Ectodermal cell (in vitro differentiated cells): ENCODE measurements around the gene LRMDA.

Experiments
- H3K27ac ChIP-seq: 2 replicates; pipeline ENCODE4 v1.7.0; 2013; ENCODE audit warnings: mild to moderate bottlenecking, low read depth, low read length; ENCODE audit not compliant: insufficient read depth, poor library complexity, severe bottlenecking
- H3K27me3 ChIP-seq: 2 replicates; pipeline ENCODE4 v1.7.0; 2013; ENCODE audit warnings: mild to moderate bottlenecking, low read length; ENCODE audit not compliant: insufficient read depth, control insufficient read depth, poor library complexity, severe bottlenecking
- H3K36me3 ChIP-seq: one replicate; pipeline ENCODE4 v1.7.0; 2013; ENCODE audit warnings: low read length; ENCODE audit not compliant: control insufficient read depth, insufficient read depth
- H3K4me1 ChIP-seq: one replicate; pipeline ENCODE4 v1.7.0; 2013; ENCODE audit warnings: low read length; ENCODE audit not compliant: control insufficient read depth, insufficient read depth
- H3K4me3 ChIP-seq: 2 replicates; pipeline ENCODE4 v1.7.0; 2013; ENCODE audit warnings: low read depth, low read length, control low read depth; ENCODE audit not compliant: insufficient read depth
- H3K9me3 ChIP-seq: 2 replicates; pipeline ENCODE4 v1.7.0; 2013; ENCODE audit warnings: mild to moderate bottlenecking, low read length, moderate library complexity; ENCODE audit not compliant: control insufficient read depth
- WGBS, 2 experiments: methylation state at CpG; one replicate each; pipeline ENCODE4 v1.1.7; 2013; ENCODE audit warnings: missing lambda C conversion rate in 2 of 2; 5-methylcytosine and 5-hydroxymethylcytosine counted together

The LRMDA gene

GRCh38 chr10:75883081-75884072, 452.0 kb downstream of the LRMDA start:
- Histone ChIP-seq H3K27ac (no peak overlapping the region), H3K4me1 (no peaks in the 10 kb centered on the region), H3K9me3 (no peaks in the 10 kb centered on the region), H3K36me3 (no peaks in the 10 kb centered on the region), H3K4me3 (no peak overlapping the region), H3K27me3 (no peaks in the 10 kb centered on the region)
- WGBS, 2 experiments, result 90 to 93% methylated on average over 7 to 8 of the region's 9 CpGs

- 93 to 95% methylated on average over 5 of the region's 5 CpGs for WGBS, 2 experiments
- Histone ChIP-seq H3K9me3 (no peaks in the 10 kb centered on the region), H3K4me1 (no peaks in the 10 kb centered on the region), H3K4me3 (no peak overlapping the region), H3K27ac (no peak overlapping the region), H3K27me3 (no peaks in the 10 kb centered on the region), H3K36me3 (no peaks in the 10 kb centered on the region)
These were observed 453.4 kb downstream of the LRMDA start for GRCh38 chr10:75884808-75885207.

GRCh38 chr10:75887369-75887768, 455.9 kb downstream of the LRMDA start:
- Histone ChIP-seq H3K27me3 (no peaks in the 10 kb centered on the region), H3K4me1 (no peaks in the 10 kb centered on the region), H3K36me3 (no peaks in the 10 kb centered on the region), H3K27ac (no peak overlapping the region), H3K4me3 (no peak overlapping the region), H3K9me3 (no peaks in the 10 kb centered on the region)
- WGBS, 2 experiments, result 92 to 96% methylated on average over 2 of the region's 2 CpGs

- no peaks in the 10 kb centered on the region for H3K27me3 ChIP-seq
- 93 to 95% methylated on average over 10 of the region's 11 CpGs for WGBS, 2 experiments
- no peaks in the 10 kb centered on the region for H3K36me3 ChIP-seq
- no peaks in the 10 kb centered on the region for H3K4me1 ChIP-seq
- H3K9me3 ChIP-seq, result no peaks in the 10 kb centered on the region
- no peak overlapping the region for H3K4me3 ChIP-seq
- H3K27ac ChIP-seq, result no peak overlapping the region
These were observed 456.7 kb downstream of the LRMDA start for GRCh38 chr10:75887992-75888680.

GRCh38 chr10:75889051-75889450, 457.6 kb downstream of the LRMDA start:
- WGBS, 2 experiments, result 90 to 92% methylated on average over 2 of the region's 2 CpGs
- Histone ChIP-seq H3K4me3 (no peak overlapping the region), H3K4me1 (no peaks in the 10 kb centered on the region), H3K27ac (no peak overlapping the region), H3K27me3 (no peaks in the 10 kb centered on the region), H3K9me3 (no peaks in the 10 kb centered on the region), H3K36me3 (no peaks in the 10 kb centered on the region)

GRCh38 chr10:75894761-75895160, 463.3 kb downstream of the LRMDA start:
- Histone ChIP-seq H3K36me3 (no peaks in the 10 kb centered on the region), H3K27ac (no peak overlapping the region), H3K4me1 (no peaks in the 10 kb centered on the region), H3K4me3 (no peak overlapping the region), H3K27me3 (no peaks in the 10 kb centered on the region), H3K9me3 (no peaks in the 10 kb centered on the region)
- 80% methylated on average over 1 of the region's 1 CpG; no CpG with 5 or more reads in 1 of the 2 experiments for WGBS, 2 experiments

GRCh38 chr10:75895259-75895658, 463.8 kb downstream of the LRMDA start:
- Histone ChIP-seq H3K36me3 (no peaks in the 10 kb centered on the region), H3K4me3 (no peak overlapping the region), H3K27ac (no peak overlapping the region), H3K27me3 (no peaks in the 10 kb centered on the region), H3K4me1 (no peaks in the 10 kb centered on the region), H3K9me3 (no peaks in the 10 kb centered on the region)

GRCh38 chr10:75899816-75900390, 468.5 kb downstream of the LRMDA start:
- peaks cover 19% of the 10 kb centered on the region for H3K4me1 ChIP-seq
- H3K36me3 ChIP-seq, result no peaks in the 10 kb centered on the region
- H3K27ac ChIP-seq, result no peak overlapping the region
- H3K27me3 ChIP-seq, result no peaks in the 10 kb centered on the region
- no peak overlapping the region for H3K4me3 ChIP-seq
- WGBS, 2 experiments, result 92 to 100% methylated on average over 3 of the region's 3 CpGs
- H3K9me3 ChIP-seq, result no peaks in the 10 kb centered on the region

- Histone ChIP-seq H3K4me1 (peaks cover 21% of the 10 kb centered on the region), H3K9me3 (no peaks in the 10 kb centered on the region), H3K27me3 (no peaks in the 10 kb centered on the region), H3K36me3 (no peaks in the 10 kb centered on the region), H3K27ac (no peak overlapping the region), H3K4me3 (no peak overlapping the region)
- WGBS, 2 experiments, result 48 to 66% methylated on average over 4 to 5 of the region's 5 CpGs
These were observed 471.4 kb downstream of the LRMDA start for GRCh38 chr10:75902816-75903215.
